ENCODE measurements around the gene GLI1. TPM values are rescaled to one million over a fixed set of nuclear protein-coding genes. Genes with fewer than 3 reads are reported as not detected.

GLI1 gene
- total and polyA plus RNA-seq, 2 of the 13 experiments (the other 11 are each of a cell fraction or from before 2014, with no cell fraction given): 0.09 to 0.20 TPM

DNA sequence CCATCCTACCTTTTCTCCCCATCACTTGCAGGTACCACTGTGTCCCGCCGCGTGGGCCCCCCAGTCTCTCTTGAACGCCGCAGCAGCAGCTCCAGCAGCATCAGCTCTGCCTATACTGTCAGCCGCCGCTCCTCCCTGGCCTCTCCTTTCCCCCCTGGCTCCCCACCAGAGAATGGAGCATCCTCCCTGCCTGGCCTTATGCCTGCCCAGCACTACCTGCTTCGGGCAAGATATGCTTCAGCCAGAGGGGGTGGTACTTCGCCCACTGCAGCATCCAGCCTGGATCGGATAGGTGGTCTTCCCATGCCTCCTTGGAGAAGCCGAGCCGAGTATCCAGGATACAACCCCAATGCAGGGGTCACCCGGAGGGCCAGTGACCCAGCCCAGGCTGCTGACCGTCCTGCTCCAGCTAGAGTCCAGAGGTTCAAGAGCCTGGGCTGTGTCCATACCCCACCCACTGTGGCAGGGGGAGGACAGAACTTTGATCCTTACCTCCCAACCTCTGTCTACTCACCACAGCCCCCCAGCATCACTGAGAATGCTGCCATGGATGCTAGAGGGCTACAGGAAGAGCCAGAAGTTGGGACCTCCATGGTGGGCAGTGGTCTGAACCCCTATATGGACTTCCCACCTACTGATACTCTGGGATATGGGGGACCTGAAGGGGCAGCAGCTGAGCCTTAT is 10.8 kb downstream of the GLI1 start (continued):
- TF ChIP-seq, protein P1, sequence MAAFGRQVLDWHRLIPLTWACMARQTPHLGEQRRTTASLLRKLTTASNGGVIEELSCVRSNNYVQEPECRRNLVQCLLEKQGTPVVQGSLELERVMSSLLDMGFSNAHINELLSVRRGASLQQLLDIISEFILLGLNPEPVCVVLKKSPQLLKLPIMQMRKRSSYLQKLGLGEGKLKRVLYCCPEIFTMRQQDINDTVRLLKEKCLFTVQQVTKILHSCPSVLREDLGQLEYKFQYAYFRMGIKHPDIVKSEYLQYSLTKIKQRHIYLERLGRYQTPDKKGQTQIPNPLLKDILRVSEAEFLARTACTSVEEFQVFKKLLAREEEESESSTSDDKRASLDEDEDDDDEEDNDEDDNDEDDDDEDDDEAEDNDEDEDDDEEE (CRISPR knock-in tag; IDR thresholded peaks at IDR 0.05): no peak
- TF ChIP-seq FOXA1 (IDR thresholded peaks at IDR 0.05) (no peak), FOXA1 (CRISPR knock-in tag; IDR thresholded peaks at IDR 0.05) (no peak), TBX2 (CRISPR knock-in tag; IDR thresholded peaks at IDR 0.05; ENCODE audit: borderline replicate concordance) (no peak), CC2D1A (CRISPR knock-in tag; IDR thresholded peaks at IDR 0.05) (no peak), HNF4A (CRISPR knock-in tag; IDR thresholded peaks at IDR 0.05) (peak; percentile 29; the same call in 1 of the 2 replicates), MTF1 (CRISPR knock-in tag; IDR thresholded peaks at IDR 0.05) (no peak), MXD4 (CRISPR knock-in tag; IDR thresholded peaks at IDR 0.05) (no peak), ERF (CRISPR knock-in tag; IDR thresholded peaks at IDR 0.05) (no peak)
- TF ChIP-seq, protein P2, sequence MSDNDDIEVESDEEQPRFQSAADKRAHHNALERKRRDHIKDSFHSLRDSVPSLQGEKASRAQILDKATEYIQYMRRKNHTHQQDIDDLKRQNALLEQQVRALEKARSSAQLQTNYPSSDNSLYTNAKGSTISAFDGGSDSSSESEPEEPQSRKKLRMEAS (IDR thresholded peaks at IDR 0.05): no peak

- 0% methylated on average over 2 of the region's 4 CpGs for WGBS (ENCODE audit: low lambda C conversion rate)
- Histone ChIP-seq H3K27ac (ENCODE audit: extremely low read length, insufficient read depth, low read length) (no peak overlapping the region), H3K9ac (ENCODE audit: insufficient read depth, low read depth, low read length) (no peak overlapping the region), H3K36me3 (replicated peaks in 1 of 2; ENCODE audit: control insufficient read depth in 1 of 2, insufficient read depth in 2 of 2, low read length in 2 of 2) (no peaks in the 10 kb centered on the region), H3K9me3 (ENCODE audit: low read length) (no peaks in the 10 kb centered on the region), H4K20me1 (ENCODE audit: insufficient read depth, low read length) (no peaks in the 10 kb centered on the region), H3K27me3 (ENCODE audit: control insufficient read depth in 1 of 2, insufficient read depth in 2 of 2, low read length in 2 of 2) (peaks cover 7 to 49% of the 10 kb centered on the region in 2 experiments), H3K79me2 (ENCODE audit: insufficient read depth, low read length) (no peaks in the 10 kb centered on the region), H2AFZ (ENCODE audit: low read length) (no peak overlapping the region), H3K4me3 (replicated peaks in 1 of 3; ENCODE audit: insufficient read depth in 1 of 3, low read depth in 2 of 3, low read length in 3 of 3) (no peak overlapping the region), H3K4me1 (ENCODE audit: insufficient read depth, low read length) (peaks cover 35% of the 10 kb centered on the region), H3K4me2 (ENCODE audit: low read depth, low read length) (no peak overlapping the region)
- in situ Hi-C loops (cut with HindIII; ENCODE audit: extremely low pct_ligation_motif_present, low pct_unique_long_range_greater_than_20kb) (no loop called here), intact Hi-C loops (cut with micrococcal nuclease; ENCODE audit: unreplicated experiment) (no loop called here)
- TF ChIP-seq HNF4A (CRISPR knock-in tag; IDR thresholded peaks at IDR 0.05) (peak; percentile 30; the same call in 1 of the 2 replicates), NKX3-1 (CRISPR knock-in tag; IDR thresholded peaks at IDR 0.05) (no peak)
- DNase-seq (ENCODE audit: low spot score) (no peak), ATAC-seq (no peak), FAIRE-seq (no peak)
- ChIA-PET POLR2A (no interaction called here), CTCF (ENCODE audit: low intra/inter-chr PET ratio, low total read pairs) (no interaction called here)
- BruUV-seq (replicated peaks): no TSS peak
Observed at GRCh38 chr12:57470970-57471656, 11.5 kb downstream of the GLI1 start.

All from HepG2 (cell line).